GM21381 (cell line): ENCODE measurements around the gene PGAM5.

Experiments used
- ATAC-seq: cut with Tn5 transposase; IDR thresholded peaks from one replicate; pipeline ENCODE4 v1.9.1; 2021; ENCODE audit warnings: mild to moderate bottlenecking, moderate library complexity; ENCODE audit not compliant: unreplicated experiment

The PGAM5 gene

DNA sequence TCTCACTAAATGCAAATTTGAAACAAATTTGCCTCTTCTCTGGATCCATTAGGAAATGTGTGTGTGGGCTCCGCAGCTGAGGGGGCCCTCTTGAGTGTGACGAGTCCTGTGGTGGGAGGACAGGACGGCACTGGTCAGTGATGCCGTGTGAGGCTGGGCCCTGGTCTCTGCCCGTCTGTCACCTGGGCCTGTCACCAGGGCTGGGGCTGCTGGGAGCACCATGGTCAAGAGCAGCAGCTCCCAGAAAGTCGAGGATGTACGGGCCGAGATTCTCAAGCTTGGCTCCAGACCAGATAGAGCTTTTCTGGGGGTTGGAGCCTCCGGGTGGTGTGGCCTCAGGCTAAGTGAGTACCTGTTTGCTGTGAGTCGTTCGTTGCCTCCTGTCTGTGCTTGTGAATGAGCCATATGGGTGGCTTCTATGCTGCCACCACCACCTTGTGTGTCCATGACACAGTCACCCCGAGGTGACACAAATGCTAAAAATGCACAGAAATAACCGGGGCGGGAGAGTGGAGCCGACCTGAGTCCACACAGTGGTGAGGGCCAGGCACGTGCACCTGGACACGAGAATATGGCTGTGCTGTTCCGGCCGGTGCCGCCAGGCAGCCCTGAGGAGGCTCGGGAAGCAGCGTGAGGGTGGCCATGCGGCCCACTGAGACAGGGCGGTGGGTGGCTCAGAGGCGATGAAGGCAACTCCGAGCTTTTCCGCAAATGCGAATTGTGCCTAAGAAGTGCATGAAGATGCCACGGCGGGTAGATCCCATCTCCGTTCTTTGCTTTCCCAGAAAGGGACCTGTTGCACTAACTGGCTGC is 8.7 kb downstream of the PGAM5 start:
- ATAC-seq = no peak

DNA sequence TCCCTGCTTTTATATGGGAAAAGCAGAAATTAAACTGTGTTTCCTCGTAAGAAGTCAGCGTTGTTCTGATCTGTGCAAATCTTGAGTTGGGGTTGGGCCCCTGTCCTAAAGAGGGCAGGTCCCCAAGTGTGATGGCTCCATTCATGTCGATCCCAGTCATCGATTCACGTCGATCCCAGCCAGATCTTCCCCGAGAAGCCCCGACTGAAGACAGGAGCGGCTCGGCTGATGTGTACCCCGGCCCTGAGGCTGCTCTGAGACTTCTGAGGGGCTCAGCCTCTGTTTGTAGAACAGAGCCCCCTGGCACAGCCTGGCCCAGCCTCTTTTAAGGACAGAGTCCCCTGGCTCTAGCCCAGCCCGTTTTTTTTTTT is 9.3 kb downstream of the PGAM5 start:
- no peak for ATAC-seq

DNA sequence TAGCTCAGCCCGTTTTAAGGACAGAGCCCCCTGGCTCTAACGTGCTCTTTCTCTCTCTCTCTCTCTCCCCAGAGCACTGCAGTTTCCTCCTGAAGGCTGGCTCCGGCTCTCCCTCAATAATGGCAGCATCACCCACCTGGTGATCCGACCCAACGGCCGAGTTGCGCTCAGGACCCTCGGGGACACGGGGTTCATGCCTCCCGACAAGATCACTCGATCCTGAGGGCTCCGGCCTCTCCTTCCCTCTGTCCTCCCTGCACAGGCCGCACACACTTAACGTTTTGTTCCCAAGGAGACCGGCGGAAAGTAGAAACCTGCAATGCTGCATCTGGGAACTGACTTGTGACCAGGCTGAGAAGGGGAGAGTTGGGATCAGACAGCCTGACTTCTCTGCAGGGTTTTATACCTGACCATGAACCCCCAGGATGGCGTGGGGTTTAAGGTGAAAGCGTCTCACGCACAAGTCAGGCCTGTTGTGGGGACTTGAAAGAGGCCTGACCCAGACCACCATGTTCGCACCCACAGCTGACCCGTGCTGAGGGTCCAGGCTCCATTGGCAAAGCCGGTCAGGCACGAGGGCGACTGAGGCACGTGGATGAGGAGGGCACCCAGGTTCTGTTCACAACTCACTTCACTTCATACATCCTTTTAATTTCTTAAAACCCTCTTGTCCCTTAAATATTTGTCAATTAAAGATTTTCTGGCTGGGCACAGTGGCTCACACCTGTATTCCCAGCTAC is 10.1 kb downstream of the PGAM5 start:
- ATAC-seq = no peak

DNA sequence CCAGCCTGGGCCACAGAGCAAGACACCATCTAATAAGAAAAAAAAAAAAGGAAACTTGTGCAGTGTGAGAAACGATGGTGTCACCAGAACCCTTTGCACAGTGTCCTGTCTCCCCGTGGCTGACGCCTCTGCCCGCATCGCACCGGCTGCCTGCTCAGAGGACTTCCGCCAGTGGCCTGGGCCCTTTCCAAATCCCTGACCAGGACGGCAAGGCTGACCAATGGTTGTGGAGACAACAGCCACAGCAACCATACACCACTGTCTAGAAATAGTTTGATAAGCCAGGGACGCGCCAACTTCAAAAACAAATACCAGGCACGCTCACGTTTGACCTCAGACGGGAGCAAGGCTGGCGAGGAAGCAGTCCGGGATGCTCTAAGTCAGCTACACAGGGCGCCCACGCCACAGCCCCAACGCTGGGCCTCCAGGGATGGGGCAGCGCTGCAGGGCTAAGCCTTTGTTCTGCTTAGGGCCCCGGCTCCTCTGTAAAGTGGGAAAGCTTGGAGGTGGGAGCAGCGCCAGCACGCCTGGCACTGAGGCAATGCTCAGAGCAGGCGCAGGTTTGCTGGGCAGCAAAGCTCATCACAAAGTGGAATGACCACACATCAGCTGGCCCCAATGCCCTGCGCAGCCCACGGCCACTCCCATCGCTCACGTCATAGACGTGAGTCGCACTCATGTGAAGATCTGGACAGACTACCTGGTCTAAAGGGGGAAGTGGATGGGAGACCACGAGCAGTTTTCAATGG is 12.5 kb downstream of the PGAM5 start:
- ATAC-seq = no peak

DNA sequence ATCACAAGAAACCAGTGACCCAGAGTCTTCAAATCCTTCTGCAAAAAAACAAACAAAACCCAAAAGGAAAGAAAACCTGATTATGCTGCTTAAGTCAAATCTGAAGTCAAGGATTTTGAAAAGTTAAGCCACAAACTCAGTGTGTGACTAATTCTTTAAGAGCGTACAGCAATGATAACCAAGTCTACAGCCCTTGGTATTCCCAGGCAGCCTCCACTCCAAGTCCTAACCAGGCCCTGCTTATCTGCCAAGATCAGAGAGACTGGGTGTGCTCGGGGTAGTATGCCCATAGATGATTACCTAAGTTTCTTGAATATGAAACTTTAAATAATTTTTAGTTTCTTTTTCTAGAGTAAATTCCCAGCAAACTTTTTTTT is 13.1 kb downstream of the PGAM5 start:
- ATAC-seq = no peak

DNA sequence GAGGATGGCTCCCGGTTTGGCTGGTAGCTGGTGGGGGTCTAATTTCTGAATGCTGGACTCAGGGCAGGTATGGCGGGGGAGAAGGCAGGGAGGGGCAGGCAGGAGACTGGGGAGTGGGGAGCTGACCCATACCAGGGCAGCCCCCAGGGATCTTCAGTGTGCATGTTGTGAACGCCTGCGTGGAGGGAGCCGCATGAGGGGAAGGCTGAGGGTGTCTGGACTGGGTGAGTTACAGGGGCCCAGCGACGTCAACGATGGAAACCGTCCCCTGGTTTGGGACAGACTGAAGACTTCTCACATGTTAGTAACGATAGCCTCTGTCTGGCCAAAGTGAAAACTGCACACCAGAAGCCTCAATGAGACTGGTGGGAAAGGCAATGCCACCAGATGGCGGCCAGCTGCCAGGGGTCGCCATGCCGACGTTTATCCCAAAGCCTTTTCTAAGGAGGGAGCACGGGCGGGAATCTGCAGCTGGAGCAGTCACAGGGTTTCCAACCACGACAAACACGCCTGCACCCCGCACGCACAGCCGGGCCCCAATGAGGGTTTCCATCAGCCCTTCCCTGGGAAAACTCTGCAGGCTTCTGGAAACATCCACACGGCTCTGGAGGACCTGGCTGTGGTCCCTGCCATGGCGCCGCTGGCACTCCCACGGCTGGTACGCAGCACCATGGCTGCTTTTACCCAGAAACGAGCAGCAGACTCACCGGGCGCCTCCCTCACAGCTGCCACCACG is 14.0 kb downstream of the PGAM5 start:
- ATAC-seq = no peak

GRCh38 chr12:132726386-132726785 is 15.7 kb downstream of the PGAM5 start:
- ATAC-seq = no peak

DNA sequence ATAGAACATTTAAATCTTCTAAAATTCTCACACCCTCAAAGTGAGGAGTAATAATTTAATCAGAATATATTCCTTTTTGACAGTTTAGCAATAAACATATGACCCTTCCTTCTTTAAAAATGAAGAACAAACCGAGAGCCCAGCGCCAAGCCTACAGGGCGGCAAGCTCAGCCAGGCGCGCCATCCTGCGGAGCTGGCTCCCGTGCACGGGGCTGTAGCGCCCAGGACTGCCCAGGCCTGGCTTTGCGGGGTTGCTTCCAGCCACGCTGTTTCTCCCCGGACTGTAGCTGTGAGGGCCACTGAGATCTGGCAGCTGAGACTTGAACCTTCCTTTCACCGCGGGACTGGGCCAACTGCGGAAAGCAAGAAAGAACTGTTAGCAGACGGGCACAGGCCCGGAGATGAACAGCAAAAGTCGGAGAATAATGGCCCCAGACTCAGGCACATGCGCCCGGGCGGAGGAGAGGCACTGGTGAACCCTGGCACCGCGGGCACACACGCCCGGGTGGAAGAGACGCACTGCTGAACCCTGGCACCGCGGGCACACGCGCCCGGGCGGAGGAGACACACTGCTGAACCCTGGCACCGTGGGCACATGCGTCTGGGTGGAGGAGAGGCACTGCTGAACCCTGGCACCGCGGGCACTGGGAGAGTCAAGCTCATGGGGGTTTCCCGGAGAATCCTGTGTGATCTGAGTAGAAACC is 16.6 kb downstream of the PGAM5 start:
- no peak for ATAC-seq

- no peak for ATAC-seq
These were observed 17.9 kb downstream of the PGAM5 start for GRCh38 chr12:132728502-132728901.

GRCh38 chr12:132729541-132730320 is 19.1 kb downstream of the PGAM5 start:
- ATAC-seq = no peak

- no peak for ATAC-seq
These were observed 19.7 kb downstream of the PGAM5 start for GRCh38 chr12:132730353-132730752.

- no peak for ATAC-seq
These were observed 20.9 kb downstream of the PGAM5 start for GRCh38 chr12:132731574-132731973.

GRCh38 chr12:132734206-132734605 is 23.6 kb downstream of the PGAM5 start:
- no peak for ATAC-seq

DNA sequence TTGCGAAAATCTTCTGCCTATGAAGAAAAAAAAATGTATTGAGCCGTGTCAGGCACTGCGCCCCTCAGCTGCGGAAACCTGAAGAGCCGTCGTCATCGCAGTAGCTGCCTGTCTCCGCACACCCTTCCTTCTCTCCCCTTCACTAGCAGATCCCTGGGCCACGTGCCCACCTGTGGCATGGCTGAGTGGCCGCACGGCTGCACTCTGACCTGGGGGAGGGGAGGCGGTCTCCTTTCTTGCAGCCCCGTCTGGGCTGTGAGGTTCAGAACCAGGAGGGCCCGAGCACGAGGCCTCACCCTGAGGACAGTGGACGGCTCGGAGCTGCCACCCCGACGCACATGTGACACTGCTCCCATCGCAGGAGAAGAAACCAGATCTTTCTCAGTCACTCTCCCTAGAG is 24.9 kb downstream of the PGAM5 start:
- ATAC-seq = no peak

DNA sequence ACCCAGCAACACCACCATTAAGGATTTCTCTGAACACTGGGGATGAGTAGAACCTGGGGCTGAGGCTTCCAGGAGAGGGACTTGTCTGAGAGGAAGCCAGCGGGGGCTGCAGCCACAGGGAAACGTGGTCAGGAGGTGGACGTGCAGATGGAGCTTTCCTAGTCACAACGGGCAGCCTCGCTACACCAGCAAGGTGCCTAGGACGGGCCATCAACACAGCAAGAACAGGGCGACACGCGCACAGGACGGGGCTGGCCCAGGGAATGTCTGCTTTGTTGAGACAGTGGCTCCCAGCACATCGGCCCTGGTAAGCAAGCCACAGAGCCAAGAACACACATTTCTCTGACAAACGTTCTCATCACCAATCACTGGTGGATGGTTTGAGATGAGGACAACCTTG is 25.7 kb downstream of the PGAM5 start:
- ATAC-seq = no peak

DNA sequence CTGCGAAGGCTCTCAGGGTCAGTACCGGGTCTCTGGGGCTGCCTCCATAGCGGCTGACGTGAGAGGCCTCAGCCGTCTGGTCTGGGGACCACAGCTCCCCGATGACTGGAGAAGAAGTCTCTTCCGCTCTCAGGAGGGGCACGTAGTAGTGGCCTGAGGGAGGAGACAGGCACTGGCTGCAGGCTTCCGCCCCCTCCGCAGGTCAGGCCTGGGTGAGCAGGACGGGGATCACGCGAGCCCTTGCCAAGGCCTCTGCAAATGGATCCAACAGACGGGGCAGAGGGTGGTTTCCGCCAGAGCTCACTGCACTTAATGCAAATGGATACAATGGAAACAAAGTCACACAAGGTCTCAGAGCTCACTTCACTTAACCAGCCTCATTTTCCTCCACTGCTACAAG is 26.3 kb downstream of the PGAM5 start:
- ATAC-seq = no peak

GRCh38 chr12:132739600-132740312 is 29.1 kb downstream of the PGAM5 start:
- no peak for ATAC-seq

DNA sequence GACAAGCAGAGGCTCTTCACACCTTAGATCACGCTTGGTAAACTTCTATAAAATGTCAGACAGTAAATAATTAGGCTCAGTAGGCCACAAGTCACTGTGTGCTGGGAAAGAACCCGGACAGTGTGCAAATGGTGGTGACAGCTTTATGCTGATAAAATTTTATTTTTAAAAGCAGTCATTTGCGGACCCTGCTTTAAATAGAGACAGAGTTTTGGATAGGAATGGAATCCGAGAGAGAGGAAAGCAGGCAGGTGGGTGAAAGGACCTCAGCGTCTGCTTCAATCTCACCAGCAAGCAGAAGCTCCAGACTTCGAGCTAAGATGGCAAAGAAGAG is 29.6 kb downstream of the PGAM5 start:
- no peak for ATAC-seq

- no peak for ATAC-seq
These were observed 30.0 kb downstream of the PGAM5 start for GRCh38 chr12:132740652-132741051.
